Mesothelial cell of epicardium (in vitro differentiated cells): ENCODE measurements around the gene EXPH5. TPM values are rescaled to one million over a fixed set of nuclear protein-coding genes. Genes with fewer than 3 reads are reported as not detected.

ENCODE experiments used
- DNase-seq, 2 experiments: peaks; one replicate each; pipeline ENCODE4 v3.0.0; 2021; ENCODE audit warnings: low spot score in 2 of 2; ENCODE audit not compliant: unreplicated experiment in 2 of 2
- H3K27ac Mint-ChIP-seq: 2 replicates; pipeline ENCODE4 v1.8.0; 2021; ENCODE audit warnings: mixed read lengths
- H3K27me3 Mint-ChIP-seq: 2 replicates; pipeline ENCODE4 v1.8.0; 2021; ENCODE audit warnings: low read depth, mixed read lengths
- H3K36me3 Mint-ChIP-seq: 2 replicates; pipeline ENCODE4 v1.8.0; 2021; ENCODE audit warnings: mixed read lengths
- H3K4me1 Mint-ChIP-seq: 2 replicates; pipeline ENCODE4 v1.8.0; 2021; ENCODE audit warnings: mixed read lengths
- H3K4me3 Mint-ChIP-seq: 2 replicates; pipeline ENCODE4 v1.8.0; 2021; ENCODE audit warnings: mild to moderate bottlenecking, moderate library complexity, mixed read lengths
- H3K9me3 Mint-ChIP-seq: 2 replicates; pipeline ENCODE4 v1.8.0; 2021; ENCODE audit warnings: mixed read lengths
- total RNA-seq: library from RNA; stranded (reverse); gene quantifications from 3 replicates; pipeline ENCODE4 v1.2.1, GENCODE V29; 2021
- TF ChIP-seq, protein P1 (sequence below): fragments of 200-600 bp; sonication (generic); IDR thresholded peaks from one replicate; pipeline ENCODE4 v1.5.0; 2021; ENCODE audit warnings: antibody characterized with exemption; ENCODE audit not compliant: unreplicated experiment

EXPH5 gene
- total RNA-seq, 1 donor from 2014 or later = 30.5 TPM

DNA sequence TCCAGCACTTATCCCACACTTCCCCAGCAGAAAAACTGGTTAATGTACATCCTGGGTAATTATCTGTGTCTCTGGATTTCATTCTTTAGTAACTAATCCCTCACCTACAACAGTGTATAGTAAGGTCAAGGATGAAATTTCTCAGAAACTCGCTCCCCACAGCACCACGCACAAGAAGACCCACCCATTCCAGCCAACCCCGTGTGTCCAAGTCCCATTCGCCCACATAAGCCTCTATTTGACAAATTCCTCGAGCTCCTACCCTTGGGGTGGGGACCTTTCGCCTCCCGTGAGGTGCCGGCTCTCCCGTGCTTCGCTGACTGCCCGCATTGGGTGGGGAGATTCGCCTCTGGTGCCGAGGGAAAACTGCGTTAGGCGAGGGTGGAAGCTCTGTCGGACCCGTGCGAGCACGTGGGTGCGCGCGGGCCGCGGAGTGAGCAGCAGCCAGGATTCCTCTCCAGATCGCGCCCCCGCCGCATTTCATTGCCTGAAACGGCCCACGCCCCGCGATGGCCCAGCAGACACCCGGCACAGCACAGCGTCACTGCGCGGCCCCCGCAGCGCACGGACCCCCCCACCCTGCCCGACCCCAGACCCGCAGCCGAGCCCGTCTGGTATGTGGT is 866 bp downstream of the EXPH5 start:
- peaks cover 4% of the 10 kb centered on the region for H3K27me3 Mint-ChIP-seq
- H3K27ac Mint-ChIP-seq = peak overlapping the region; percentile 95
- H3K4me3 Mint-ChIP-seq = peak overlapping the region; percentile 90
- H3K4me1 Mint-ChIP-seq = peaks cover 60% of the 10 kb centered on the region
- peak; percentile 29 to 62 for DNase-seq
- TF ChIP-seq, protein P1, sequence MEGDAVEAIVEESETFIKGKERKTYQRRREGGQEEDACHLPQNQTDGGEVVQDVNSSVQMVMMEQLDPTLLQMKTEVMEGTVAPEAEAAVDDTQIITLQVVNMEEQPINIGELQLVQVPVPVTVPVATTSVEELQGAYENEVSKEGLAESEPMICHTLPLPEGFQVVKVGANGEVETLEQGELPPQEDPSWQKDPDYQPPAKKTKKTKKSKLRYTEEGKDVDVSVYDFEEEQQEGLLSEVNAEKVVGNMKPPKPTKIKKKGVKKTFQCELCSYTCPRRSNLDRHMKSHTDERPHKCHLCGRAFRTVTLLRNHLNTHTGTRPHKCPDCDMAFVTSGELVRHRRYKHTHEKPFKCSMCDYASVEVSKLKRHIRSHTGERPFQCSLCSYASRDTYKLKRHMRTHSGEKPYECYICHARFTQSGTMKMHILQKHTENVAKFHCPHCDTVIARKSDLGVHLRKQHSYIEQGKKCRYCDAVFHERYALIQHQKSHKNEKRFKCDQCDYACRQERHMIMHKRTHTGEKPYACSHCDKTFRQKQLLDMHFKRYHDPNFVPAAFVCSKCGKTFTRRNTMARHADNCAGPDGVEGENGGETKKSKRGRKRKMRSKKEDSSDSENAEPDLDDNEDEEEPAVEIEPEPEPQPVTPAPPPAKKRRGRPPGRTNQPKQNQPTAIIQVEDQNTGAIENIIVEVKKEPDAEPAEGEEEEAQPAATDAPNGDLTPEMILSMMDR = no peak
- no peaks in the 10 kb centered on the region for H3K36me3 Mint-ChIP-seq
- no peaks in the 10 kb centered on the region for H3K9me3 Mint-ChIP-seq

DNA sequence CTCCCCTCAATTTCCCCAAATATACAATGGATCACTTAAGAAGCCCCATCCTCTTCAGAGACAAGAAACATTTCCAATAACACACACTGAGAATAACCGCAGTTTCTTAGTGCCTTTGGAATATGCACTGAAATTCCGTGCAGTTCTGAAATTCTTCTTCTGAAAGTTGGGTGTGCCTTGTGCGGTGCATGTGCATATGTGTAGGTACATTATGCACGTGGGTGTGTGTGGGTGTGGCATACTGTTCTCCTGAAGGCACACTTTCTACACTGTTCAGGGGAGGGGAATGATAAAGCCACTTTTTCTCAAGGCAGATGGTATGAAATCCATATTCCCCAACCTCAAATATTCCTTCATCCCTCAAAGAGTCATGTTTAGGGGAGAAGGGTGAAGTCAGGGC is 1.7 kb downstream of the EXPH5 start:
- peak overlapping the region; percentile 95 for H3K27ac Mint-ChIP-seq

DNA sequence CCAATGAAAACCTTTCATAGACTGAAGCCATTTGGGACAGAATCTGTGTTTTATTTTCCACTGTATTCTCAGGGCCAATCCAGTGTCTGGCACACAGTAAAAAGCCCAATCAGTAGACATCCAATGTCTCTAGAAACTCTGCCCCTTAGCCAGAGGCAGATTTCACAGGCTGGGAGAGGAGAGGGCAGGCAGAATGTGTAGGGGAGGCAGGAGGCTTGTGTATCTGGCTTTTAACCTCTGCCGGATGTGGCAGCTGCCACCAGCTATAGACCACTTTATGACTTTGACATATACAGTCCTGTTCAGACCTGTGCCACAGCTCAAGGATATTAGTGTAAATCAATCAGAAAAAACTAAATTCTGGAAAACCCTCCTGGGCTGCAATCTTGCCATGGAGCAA is 4.4 kb downstream of the EXPH5 start:
- Mint-ChIP-seq H3K4me1 (peaks cover 52% of the 10 kb centered on the region), H3K36me3 (no peaks in the 10 kb centered on the region), H3K27ac (peak overlapping the region; percentile 87), H3K9me3 (no peaks in the 10 kb centered on the region), H3K4me3 (no peak overlapping the region), H3K27me3 (peaks cover 4% of the 10 kb centered on the region)
- no peak for DNase-seq
- TF ChIP-seq, protein P1 = no peak

More for the DNA sequence above, 1.7 kb downstream of the EXPH5 start:
- Mint-ChIP-seq H3K4me1 (peaks cover 60% of the 10 kb centered on the region), H3K27me3 (peaks cover 4% of the 10 kb centered on the region), H3K4me3 (peak overlapping the region; percentile 90), H3K36me3 (no peaks in the 10 kb centered on the region), H3K9me3 (no peaks in the 10 kb centered on the region)
- no peak for DNase-seq
- TF ChIP-seq, protein P1 = no peak

DNA sequence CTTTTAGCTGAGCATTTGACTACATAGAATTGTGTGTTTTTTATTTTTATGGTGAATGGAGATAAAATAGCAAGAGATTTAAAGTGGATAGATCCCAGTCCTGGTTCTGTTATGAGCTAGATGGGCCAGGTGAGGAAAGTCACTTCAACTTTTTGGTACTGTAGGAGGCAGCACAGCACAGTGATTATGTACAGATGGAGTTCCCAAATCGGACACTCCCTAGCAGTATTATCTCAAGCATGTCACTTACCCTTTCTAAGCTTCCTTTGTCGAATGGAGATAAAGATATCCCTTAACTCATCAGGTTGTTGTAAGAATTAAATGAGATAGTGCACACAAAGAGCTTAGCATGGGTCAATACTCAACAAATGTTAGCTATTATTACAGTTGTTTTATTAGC is 5.3 kb downstream of the EXPH5 start:
- no peaks in the 10 kb centered on the region for H3K9me3 Mint-ChIP-seq
- H3K27ac Mint-ChIP-seq = peak overlapping the region; percentile 15
- H3K27me3 Mint-ChIP-seq = peaks cover 4% of the 10 kb centered on the region
- TF ChIP-seq, protein P1 = no peak
- peaks cover 47% of the 10 kb centered on the region for H3K4me1 Mint-ChIP-seq
- no peaks in the 10 kb centered on the region for H3K36me3 Mint-ChIP-seq
- no peak overlapping the region for H3K4me3 Mint-ChIP-seq
- DNase-seq = no peak

DNA sequence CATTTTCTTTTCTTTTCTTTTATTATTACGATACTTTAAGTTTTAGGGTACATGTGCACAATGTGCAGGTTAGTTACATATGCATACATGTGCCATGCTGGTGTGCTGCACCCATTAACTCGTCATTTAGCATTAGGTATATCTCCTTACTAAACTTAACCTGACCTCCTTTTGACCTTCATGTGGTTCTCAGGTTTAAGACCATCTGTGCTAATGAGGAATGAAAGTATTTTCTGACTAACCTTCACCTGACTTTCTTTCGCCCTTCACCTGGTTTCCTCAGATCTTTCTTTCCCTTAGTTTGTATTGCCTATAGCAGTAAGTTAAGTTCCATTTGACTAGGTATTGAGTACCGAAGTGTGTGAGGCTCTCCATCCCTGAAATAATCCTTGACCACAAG is 6.5 kb downstream of the EXPH5 start:
- Mint-ChIP-seq H3K4me3 (no peak overlapping the region), H3K9me3 (no peaks in the 10 kb centered on the region), H3K36me3 (no peaks in the 10 kb centered on the region), H3K27ac (no peak overlapping the region), H3K4me1 (peaks cover 39% of the 10 kb centered on the region), H3K27me3 (no peaks in the 10 kb centered on the region)
- no peak for DNase-seq
- TF ChIP-seq, protein P1 = no peak
